GM10248 (cell line): ENCODE measurements around the gene MICAL3.

ENCODE experiments used
- CTCF ChIA-PET: fragments of 300-600 bp; sonication (Branson Sonifier 250); formaldehyde crosslinking; extraction: SDS; loops from one replicate; lab custom pipeline; 2021; ENCODE audit warnings: antibody characterized with exemption; lab: Yijun Ruan, JAX
- POLR2A ChIA-PET: fragments of 350-650 bp; sonication (Branson Sonifier 250); formaldehyde crosslinking; extraction: SDS; loops from one replicate; lab custom pipeline; 2020; ENCODE audit warnings: antibody characterized with exemption; lab: Yijun Ruan, JAX
- DNase-seq: peaks from one replicate; pipeline ENCODE4 v3.0.0; 2012; ENCODE audit errors: extremely low spot score
- TF ChIP-seq, protein P1 (sequence below): IDR thresholded peaks from 2 replicates; pipeline ENCODE4 v1.5.1; 2012; ENCODE audit warnings: mild to moderate bottlenecking, low read depth; ENCODE audit errors: extremely low read depth, missing control alignments, control extremely low read depth

The MICAL3 gene

DNA sequence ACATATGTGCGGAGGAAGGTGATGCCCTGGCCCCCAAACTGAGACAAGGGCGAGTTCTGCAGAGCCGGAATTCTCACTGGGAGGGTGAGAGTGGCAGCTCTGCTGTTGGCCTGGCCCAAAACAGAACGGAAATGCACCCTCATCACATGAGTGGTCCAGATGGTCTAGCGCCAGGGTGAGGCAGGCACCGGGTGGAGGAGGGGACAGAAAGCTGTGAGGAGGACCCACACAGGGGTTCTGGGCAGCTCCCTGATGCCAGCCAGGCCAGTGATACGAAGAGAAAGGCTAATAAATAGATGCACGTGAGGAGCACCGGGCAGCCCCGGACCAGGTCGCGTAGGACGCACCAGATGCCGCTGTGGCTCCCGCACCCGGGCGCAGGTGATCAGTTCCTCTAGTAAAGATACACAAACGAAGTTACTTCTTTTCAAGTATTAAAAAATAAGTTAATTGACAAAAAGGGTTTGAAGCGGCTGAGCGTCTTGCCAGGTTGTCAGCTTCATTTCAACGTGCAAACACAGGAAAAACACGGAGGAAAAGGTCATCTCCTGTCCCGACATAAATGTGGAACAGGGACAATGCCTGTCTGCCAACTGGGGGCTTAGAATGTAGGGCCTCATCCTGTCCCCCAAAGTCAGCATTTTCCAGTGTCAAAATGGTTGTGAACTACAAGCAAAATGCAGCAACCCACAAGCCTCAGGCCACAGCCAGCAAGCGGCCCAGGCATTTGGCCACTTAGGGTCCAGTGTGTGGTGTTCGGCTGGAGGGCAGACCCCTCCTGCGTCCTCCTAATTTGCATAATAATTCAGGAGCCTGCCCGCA lies 234.8 kb downstream of the MICAL3 start:
- no peak for DNase-seq
- ChIA-PET CTCF (interaction anchor here (1.2 to 1.7 kb wide), 4 partner anchors 16 to 287 kb away, joined by 3 to 9 read pairs (median 4); no protein-coding TSS in a partner anchor), POLR2A (no interaction called here)
- TF ChIP-seq, protein P1, sequence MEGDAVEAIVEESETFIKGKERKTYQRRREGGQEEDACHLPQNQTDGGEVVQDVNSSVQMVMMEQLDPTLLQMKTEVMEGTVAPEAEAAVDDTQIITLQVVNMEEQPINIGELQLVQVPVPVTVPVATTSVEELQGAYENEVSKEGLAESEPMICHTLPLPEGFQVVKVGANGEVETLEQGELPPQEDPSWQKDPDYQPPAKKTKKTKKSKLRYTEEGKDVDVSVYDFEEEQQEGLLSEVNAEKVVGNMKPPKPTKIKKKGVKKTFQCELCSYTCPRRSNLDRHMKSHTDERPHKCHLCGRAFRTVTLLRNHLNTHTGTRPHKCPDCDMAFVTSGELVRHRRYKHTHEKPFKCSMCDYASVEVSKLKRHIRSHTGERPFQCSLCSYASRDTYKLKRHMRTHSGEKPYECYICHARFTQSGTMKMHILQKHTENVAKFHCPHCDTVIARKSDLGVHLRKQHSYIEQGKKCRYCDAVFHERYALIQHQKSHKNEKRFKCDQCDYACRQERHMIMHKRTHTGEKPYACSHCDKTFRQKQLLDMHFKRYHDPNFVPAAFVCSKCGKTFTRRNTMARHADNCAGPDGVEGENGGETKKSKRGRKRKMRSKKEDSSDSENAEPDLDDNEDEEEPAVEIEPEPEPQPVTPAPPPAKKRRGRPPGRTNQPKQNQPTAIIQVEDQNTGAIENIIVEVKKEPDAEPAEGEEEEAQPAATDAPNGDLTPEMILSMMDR, result no peak

DNA sequence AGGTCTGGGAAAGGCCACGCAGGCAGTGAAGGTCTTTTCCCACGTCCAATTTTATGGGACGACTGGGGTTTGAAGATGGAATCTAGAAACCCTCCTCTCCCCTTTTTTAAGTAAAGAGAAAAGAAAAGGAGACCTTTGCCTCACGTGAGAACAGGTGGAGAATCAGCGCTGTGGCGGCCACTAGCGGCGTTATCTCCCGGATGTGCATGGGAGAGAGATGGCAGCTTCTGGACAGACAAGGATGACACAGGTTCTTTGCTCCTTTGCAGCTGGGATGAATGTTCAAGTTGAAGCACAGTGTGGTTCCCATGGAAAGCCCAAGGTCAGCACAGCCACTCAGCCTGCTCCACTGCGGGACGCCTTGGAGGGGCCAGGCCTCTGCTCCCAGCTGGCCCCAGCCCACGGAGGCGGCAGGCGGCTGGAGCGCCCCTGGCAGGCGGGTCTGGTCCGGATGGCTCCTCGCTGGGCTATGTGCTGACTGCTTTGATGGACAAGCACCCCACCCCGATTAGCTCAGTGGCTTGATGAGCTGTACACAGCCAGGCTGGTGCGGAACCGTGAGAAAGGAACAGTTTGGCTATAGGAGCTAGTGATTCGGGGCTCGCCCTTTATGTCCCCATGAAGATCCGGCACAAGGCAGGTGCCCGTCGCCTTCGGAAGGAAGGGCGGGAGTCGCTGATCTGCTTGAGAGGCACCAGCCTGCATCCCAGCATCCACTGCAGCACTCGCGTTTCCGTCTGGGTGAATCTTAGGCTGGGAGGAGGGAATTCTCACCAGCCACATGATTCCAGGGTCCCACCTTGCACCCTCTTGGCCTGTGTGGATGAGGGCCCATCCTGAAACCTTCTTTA lies 235.6 kb downstream of the MICAL3 start:
- POLR2A ChIA-PET, result interaction anchor here (0.5 kb wide), 1 partner anchor 10 kb away, joined by 6 read pairs; no protein-coding TSS in a partner anchor
- TF ChIP-seq, protein P1, result no peak
- CTCF ChIA-PET, result interaction anchor here (1.2 to 4.8 kb wide), 6 partner anchors 8 to 288 kb away, joined by 3 to 68 read pairs (median 6); no protein-coding TSS in a partner anchor
- DNase-seq, result no peak

DNA sequence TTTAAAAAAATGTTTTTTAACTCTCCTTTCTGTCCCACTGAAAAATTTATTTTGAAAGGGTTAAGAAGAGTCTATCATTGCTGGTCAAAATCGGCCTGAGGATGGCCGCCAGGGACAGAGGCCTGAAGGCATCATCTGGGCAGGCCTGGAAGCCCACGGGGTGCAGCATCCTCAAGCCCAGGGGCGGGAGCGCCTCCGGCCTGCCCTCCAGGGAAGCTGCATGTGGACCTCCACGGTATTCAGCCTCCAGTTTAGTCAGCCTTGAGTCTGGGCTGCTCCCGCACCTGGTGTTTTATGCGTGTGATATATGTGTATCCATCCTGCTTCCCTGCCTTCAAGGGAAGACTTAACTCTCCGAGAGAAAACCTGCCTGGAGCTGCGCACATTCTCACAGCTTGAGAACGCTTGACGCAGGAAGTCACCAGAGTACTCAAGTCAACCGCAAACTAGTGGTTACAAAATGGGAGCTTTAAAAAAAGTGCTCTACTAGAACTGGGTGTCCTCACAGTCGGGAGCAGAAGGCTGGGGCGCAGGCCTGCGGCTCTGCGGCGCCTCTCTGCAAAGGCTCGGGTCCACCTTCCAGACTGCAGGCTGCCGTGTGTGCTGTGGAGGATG lies 236.5 kb downstream of the MICAL3 start:
- no peak for DNase-seq
- CTCF ChIA-PET, result interaction anchor here (1.2 to 5.5 kb wide), 7 partner anchors 9 to 230 kb away, joined by 3 to 72 read pairs (median 6); no protein-coding TSS in a partner anchor
- POLR2A ChIA-PET, result interaction anchor here (0.5 kb wide), 1 partner anchor 11 kb away, joined by 6 read pairs; no protein-coding TSS in a partner anchor
- TF ChIP-seq, protein P1, result no peak

DNA sequence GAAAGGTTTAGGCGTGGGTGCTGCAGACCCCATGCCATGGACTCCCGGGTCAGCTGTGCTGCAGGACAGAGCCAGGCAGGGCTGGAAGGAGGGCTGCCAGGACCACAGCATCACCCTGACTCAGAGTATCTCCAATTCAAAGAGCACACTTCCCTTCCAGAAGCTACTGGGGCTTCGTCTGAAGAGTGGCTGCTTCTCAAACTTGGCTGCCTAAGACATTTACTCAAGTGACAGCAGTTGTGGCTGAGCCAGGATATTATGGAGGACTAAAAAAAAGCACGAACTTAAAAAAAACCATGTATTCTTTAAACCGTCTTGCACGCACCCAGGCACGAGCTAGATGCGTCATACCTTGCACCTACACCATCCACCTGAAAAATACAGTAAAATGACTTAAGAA lies 237.1 kb downstream of the MICAL3 start:
- TF ChIP-seq, protein P1, result no peak
- ChIA-PET CTCF (interaction anchor here (0.8 to 5.5 kb wide), 10 partner anchors 9 to 289 kb away, joined by 3 to 72 read pairs (median 6); no protein-coding TSS in a partner anchor), POLR2A (no interaction called here)
- no peak for DNase-seq

DNA sequence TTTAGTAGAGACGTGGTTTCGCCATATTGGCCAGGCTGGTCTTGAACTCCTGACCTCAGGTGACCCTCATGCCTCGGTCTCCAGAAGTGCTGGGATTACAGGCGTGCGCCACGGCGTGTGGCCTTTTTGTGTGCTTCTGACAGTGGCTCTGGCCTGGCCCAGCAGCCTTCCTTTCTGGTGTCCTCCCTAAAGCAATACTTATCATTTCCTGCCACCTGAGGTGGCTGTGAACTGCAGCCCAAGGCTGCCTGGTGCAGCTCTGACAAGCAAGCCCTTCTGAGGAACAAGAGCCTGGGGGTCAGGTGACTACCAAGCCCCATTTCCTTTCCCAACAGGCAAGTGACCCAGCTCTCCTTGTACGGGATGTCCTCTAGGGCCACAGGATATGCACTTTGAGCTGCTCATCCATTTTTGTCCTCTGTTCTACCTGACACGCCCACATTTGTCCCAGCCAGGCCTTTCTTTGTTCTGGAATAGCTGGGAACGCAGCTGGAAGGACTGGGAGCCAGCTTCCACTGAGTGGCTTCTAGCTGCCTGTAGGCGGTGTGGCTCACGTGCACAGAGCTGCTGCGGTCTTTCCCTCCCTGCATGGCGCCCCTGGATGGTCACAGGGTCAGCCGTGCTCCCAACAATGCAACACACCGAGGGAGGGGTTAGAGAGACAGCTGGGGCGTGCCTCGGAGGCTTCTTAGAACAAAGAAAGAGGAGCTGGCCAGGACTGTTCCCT lies 237.8 kb downstream of the MICAL3 start:
- ChIA-PET POLR2A (interaction anchor here (0.7 kb wide), 1 partner anchor 12 kb away, joined by 3 read pairs; no protein-coding TSS in a partner anchor), CTCF (interaction anchor here (0.6 to 5.5 kb wide), 17 partner anchors 9 to 290 kb away, joined by 3 to 72 read pairs (median 5); no protein-coding TSS in a partner anchor)
- TF ChIP-seq, protein P1, result no peak
- no peak for DNase-seq
